ENCODE results near the gene FRMD7. TPM values are rescaled to one million over a fixed set of nuclear protein-coding genes. Genes with fewer than 3 reads are reported as not detected.
"Not testable (repeated sequence)": the region's sequence is repeated elsewhere in the genome, so short reads cannot be mapped to it uniquely, and the experiment has no call there.

Gene FRMD7
- total RNA-seq, 6 experiments from 2014 or later, result 0.07 to 0.18 (median 0.09) TPM; not detected in 3

DNA sequence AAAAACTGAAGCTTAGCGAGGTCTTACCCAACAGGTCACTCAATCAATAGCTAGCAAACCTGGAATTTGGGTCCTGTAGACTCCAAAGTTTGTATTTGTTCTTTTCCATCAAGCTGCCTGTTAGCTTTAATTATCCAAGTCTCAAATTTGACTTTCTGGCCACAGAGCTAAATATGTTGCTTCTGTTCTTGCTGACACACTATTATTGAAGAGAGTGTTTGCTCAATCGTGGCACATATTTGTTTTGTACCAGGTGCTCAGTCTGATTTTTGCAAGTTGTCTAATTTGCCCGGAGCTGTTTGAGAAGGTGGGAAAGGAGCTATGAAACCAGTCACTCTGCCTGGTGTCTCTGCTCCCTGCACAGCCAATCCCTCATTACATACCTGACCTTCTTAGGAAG, 41.7 kb upstream of the FRMD7 start:
- Histone ChIP-seq H3K4me1 (peaks cover 0 to 13% (median 5%) of the 10 kb centered on the region in 4 donors), H3K27me3 (no peaks in the 10 kb centered on the region), H3K4me3 (no peak overlapping the region), H3K36me3 (no peaks in the 10 kb centered on the region), H3K9me3 (no peaks in the 10 kb centered on the region), H3K27ac (peak overlapping the region in 2 of 3 donors; percentile 10 to 29)
- 23% methylated on average over 3 of the region's 3 CpGs for WGBS (ENCODE audit: insufficient coverage, low coverage, low lambda C conversion rate, missing lambda C conversion rate)
- TF ChIP-seq, protein P1, sequence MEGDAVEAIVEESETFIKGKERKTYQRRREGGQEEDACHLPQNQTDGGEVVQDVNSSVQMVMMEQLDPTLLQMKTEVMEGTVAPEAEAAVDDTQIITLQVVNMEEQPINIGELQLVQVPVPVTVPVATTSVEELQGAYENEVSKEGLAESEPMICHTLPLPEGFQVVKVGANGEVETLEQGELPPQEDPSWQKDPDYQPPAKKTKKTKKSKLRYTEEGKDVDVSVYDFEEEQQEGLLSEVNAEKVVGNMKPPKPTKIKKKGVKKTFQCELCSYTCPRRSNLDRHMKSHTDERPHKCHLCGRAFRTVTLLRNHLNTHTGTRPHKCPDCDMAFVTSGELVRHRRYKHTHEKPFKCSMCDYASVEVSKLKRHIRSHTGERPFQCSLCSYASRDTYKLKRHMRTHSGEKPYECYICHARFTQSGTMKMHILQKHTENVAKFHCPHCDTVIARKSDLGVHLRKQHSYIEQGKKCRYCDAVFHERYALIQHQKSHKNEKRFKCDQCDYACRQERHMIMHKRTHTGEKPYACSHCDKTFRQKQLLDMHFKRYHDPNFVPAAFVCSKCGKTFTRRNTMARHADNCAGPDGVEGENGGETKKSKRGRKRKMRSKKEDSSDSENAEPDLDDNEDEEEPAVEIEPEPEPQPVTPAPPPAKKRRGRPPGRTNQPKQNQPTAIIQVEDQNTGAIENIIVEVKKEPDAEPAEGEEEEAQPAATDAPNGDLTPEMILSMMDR (IDR thresholded peaks at IDR 0.05), result no peak
- TF ChIP-seq POLR2A (IDR thresholded peaks at IDR 0.05), result no peak
- DNase-seq (no peak), ATAC-seq (peak; percentile 62 to 85 (median 72))
- intact Hi-C loops (cut with DNase I), result no loop called here

DNA sequence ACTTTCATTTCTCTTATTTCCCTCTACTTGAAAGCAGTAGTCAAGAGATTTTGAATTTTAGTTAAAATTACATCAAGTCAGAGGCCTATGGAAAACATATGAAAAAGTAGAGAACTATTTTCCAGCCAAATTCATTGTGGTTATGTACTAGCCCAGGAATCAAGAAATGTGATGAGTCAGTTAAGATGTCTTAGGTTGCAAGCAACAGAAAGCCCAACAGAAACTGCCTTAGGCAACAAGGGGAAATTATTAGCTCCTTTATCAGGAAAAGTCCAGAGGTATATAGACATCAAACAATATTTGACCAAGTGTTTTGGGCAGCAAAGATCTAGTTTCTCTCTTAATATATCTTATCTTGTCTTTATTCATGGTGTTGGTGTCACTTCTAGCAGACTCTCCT, 37.8 kb upstream of the FRMD7 start:
- no peak overlapping the region for H3K27ac ChIP-seq
- no peak for TF ChIP-seq POLR2A (IDR thresholded peaks at IDR 0.05)
- TF ChIP-seq, protein P1 (IDR thresholded peaks at IDR 0.05), result no peak
- no peaks in the 10 kb centered on the region for H3K36me3 ChIP-seq
- H3K4me1 ChIP-seq, result peaks cover 0 to 13% (median 2%) of the 10 kb centered on the region in 4 donors
- intact Hi-C loops (cut with DNase I), result no loop called here
- no peaks in the 10 kb centered on the region for H3K27me3 ChIP-seq
- no peak for DNase-seq
- no peak for ATAC-seq
- H3K4me3 ChIP-seq, result no peak overlapping the region
- no peaks in the 10 kb centered on the region for H3K9me3 ChIP-seq

DNA sequence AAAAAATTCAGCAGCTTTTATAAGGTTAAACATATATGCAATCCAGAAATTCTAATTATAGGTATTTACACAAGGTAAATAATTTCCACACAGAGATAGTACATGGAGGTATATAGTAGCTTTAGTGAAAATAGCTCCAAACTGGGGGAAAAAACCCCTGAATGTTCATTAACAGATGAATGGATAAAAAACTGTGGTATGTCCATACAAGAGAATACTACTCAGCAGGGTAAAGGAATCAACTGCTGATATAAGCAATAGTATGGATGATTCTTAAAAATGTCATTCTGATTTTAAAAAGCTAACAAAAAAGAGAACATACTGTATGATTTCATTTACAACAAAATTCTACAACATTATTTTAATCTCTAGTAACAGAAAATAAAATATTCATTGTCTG, 37.2 kb upstream of the FRMD7 start:
- Histone ChIP-seq H3K4me1 (peaks cover 0 to 11% (median 0%) of the 10 kb centered on the region in 4 donors), H3K36me3 (no peaks in the 10 kb centered on the region), H3K27me3 (no peaks in the 10 kb centered on the region), H3K4me3 (no peak overlapping the region), H3K27ac (no peak overlapping the region), H3K9me3 (no peaks in the 10 kb centered on the region)
- ATAC-seq (no peak), DNase-seq (no peak)
- intact Hi-C loops (cut with DNase I), result no loop called here
- TF ChIP-seq, protein P1 (IDR thresholded peaks at IDR 0.05), result no peak
- no peak for TF ChIP-seq POLR2A (IDR thresholded peaks at IDR 0.05)

DNA sequence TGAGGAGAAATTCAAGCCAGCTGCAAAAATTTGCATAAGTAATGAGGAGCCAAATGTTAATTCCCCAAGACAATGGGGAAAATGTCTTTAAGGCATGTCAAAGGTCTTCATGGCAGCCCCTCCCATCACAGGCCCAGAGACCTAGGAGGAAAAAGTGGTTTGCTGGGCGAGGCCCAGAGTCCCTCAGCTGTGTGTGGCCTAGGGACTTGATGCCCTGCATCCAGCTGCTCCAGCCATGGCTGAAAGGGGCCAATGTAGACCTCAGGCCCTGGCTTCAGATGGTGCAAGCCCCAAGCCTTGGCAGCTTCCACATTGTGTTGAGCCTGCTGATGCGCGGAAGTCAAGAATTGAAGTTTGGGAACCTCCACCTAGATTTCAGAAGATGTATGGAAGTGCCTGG, 35.3 kb upstream of the FRMD7 start:
- H3K9me3 ChIP-seq; H3K4me1 ChIP-seq; H3K4me3 ChIP-seq; intact Hi-C loops (cut with DNase I); DNase-seq; H3K27ac ChIP-seq; H3K27me3 ChIP-seq; H3K36me3 ChIP-seq; ATAC-seq: not testable (repeated sequence)
- WGBS (ENCODE audit: insufficient coverage, low coverage, low lambda C conversion rate, missing lambda C conversion rate), result 60% methylated on average over 2 of the region's 3 CpGs

DNA sequence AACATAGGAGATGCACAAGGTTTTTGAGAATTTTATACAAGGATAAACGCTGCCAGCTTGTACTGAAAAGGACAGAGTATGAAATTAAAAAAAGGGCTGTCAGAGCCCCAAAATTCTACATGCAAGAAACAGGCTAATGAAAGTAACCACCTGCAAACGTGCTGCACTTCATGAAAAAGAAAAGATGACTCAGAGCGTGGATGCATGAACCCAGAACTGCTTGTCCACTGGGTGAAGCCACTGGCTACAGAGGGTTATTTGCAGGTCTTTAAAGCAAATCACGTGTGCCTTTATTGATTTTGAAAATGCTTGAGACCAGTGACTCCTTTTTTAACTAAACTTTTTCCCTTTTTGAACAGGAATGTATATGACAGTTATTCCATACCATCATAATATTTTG, 25.3 kb upstream of the FRMD7 start:
- WGBS (ENCODE audit: insufficient coverage, low coverage, low lambda C conversion rate, missing lambda C conversion rate), result 44% methylated on average over 4 of the region's 4 CpGs
- intact Hi-C loops (cut with DNase I), result no loop called here

More for the DNA sequence above, 25.3 kb upstream of the FRMD7 start:
- H3K9me3 ChIP-seq, result no peaks in the 10 kb centered on the region
- ATAC-seq (no peak), DNase-seq (no peak)
- H3K27ac ChIP-seq, result no peak overlapping the region
- TF ChIP-seq, protein P1 (IDR thresholded peaks at IDR 0.05), result no peak
- no peak for TF ChIP-seq POLR2A (IDR thresholded peaks at IDR 0.05)
- H3K4me3 ChIP-seq, result no peak overlapping the region
- H3K4me1 ChIP-seq, result no peaks in the 10 kb centered on the region
- H3K36me3 ChIP-seq, result no peaks in the 10 kb centered on the region
- H3K27me3 ChIP-seq, result no peaks in the 10 kb centered on the region

Data from right lobe of liver (tissue), 6 donors.